ENCODE measurements around the gene ADGB. TPM values are rescaled to one million over a fixed set of nuclear protein-coding genes. Genes with fewer than 3 reads are reported as not detected.
A peak's percentile ranks its signal among the peaks of the same experiment; 100 is the strongest.
"Not testable (repeated sequence)": the region's sequence is repeated elsewhere in the genome, so short reads cannot be mapped to it uniquely, and the experiment has no call there.

Gene ADGB
- polyA plus RNA-seq (ENCODE audit: insufficient read length in 12 of 12): under 1 TPM in 3 of 12 donors, not detected in 9; 0.03 to 0.11 (median 0.03) TPM
- long read RNA-seq, donor 1: 0 reads
- long read RNA-seq, donor 2: 0 reads
- long read RNA-seq, donor 3: 0 reads
- long read RNA-seq, donor 4: 0 reads
- long read RNA-seq, donor 5: 0 reads
- long read RNA-seq, donor 6: 0 reads
- long read RNA-seq, donor 7: 0 reads
- long read RNA-seq, donor 8: 0 reads
- long read RNA-seq, donor 9: 0 reads
- long read RNA-seq, donor 10: 0 reads
- long read RNA-seq, donor 11: 0 reads

GRCh38 chr6:146598772-146599405 is at the start of gene ADGB:
Gene ADGB, plus strand, starts transcription at chr6:146598972. Its CDS starts 69 bp downstream, at chr6:146599041.
- peak; percentile 57 for DNase-seq

- DNase-seq: no peak
Observed at GRCh38 chr6:146550911-146551310, 47.9 kb upstream of the ADGB start.

GRCh38 chr6:146551545-146551944 is 47.2 kb upstream of the ADGB start:
- no peak for DNase-seq

GRCh38 chr6:146553377-146554135 is 45.2 kb upstream of the ADGB start:
- DNase-seq: no peak

GRCh38 chr6:146560607-146561006 is 38.2 kb upstream of the ADGB start:
- no peak for DNase-seq

GRCh38 chr6:146566661-146567060 is 32.1 kb upstream of the ADGB start:
- not testable (repeated sequence) for DNase-seq

GRCh38 chr6:146568619-146569018 is 30.2 kb upstream of the ADGB start:
- DNase-seq: not testable (repeated sequence)

- DNase-seq: no peak
Observed at GRCh38 chr6:146574211-146574610, 24.6 kb upstream of the ADGB start.

GRCh38 chr6:146578054-146578453 is 20.7 kb upstream of the ADGB start:
- no peak for DNase-seq

- no peak for DNase-seq
Observed at GRCh38 chr6:146581968-146582367, 16.8 kb upstream of the ADGB start.

GRCh38 chr6:146582857-146583256 is 15.9 kb upstream of the ADGB start:
- DNase-seq: no peak

- no peak for DNase-seq
Observed at GRCh38 chr6:146583966-146584365, 14.8 kb upstream of the ADGB start.

- DNase-seq: no peak
Observed at GRCh38 chr6:146587459-146587858, 11.3 kb upstream of the ADGB start.

- DNase-seq: no peak
Observed at GRCh38 chr6:146590492-146590891, 8.3 kb upstream of the ADGB start.

GRCh38 chr6:146592451-146592850 is 6.3 kb upstream of the ADGB start:
- DNase-seq: no peak

GRCh38 chr6:146593986-146594385 is 4.8 kb upstream of the ADGB start:
- no peak for DNase-seq

GRCh38 chr6:146594495-146594894 is 4.3 kb upstream of the ADGB start:
- no peak for DNase-seq

GRCh38 chr6:146595972-146596731 is 2.6 kb upstream of the ADGB start:
- no peak for DNase-seq

- DNase-seq: no peak
Observed at GRCh38 chr6:146601352-146601751, 2.6 kb downstream of the ADGB start.

- no peak for DNase-seq
Observed at GRCh38 chr6:146602526-146602925, 3.8 kb downstream of the ADGB start.

GRCh38 chr6:146613947-146614346 is 15.2 kb downstream of the ADGB start:
- DNase-seq: no peak

GRCh38 chr6:146620655-146621054 is 21.9 kb downstream of the ADGB start:
- DNase-seq: no peak

Measured in muscle of arm (tissue), 14 donors.